Esophagus mucosa (tissue), 1 donor: ENCODE measurements around the gene SLC6A11. TPM values are rescaled to one million over a fixed set of nuclear protein-coding genes. Genes with fewer than 3 reads are reported as not detected.

ENCODE experiments used
- ATAC-seq: fragments of 200-7000 bp; cut with Tn5 transposase; one replicate; pipeline ENCODE4 v1.9.1; 2020
- total RNA-seq: library from RNA; stranded (reverse); gene quantifications from one replicate; pipeline ENCODE4 v1.2.4, GENCODE V29; 2023
- donor health status: DM: yes; HTN: yes; CAD: no.

The SLC6A11 gene
- total RNA-seq, 1 donor from 2014 or later: 7.8 TPM

DNA sequence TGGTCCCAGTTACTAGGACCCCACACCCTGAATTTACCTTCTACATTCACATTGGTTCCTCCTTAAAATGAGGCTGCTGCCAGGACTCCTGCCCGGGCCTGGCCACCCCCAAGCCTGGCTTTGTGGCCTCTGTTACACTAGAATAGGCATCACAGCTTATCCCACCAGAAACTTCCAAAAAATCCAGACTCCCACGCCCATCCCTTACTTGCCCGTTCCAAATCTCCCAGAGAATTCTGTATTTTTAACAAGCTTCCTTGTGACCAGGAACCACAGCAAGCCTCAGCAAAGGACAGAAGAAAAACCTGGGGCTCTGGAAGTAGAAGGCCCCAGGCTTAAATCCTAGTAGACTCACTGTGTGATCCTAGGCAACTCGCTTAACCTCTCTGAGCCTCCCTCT is 140.5 kb downstream of the SLC6A11 start:
- ATAC-seq: no peak

DNA sequence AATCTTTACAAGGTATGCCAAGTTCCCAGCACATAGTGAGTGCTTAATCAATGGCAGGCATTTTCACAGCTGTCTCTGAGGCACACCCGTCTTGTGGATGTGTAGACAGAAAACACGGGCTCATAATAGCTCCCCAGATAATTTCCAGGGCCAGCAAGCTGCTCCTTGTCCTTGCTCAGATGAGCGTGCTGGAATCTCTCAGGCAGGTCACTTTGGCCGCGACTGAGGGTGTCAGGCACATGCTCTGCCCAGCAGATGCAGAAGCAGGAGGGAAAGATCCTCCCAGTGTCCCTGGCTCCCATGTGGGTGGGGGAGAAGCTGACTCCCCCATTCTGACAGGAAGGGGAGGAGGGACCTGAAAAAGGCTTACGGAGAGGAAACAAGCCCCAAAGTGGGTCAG is 141.0 kb downstream of the SLC6A11 start:
- no peak for ATAC-seq

DNA sequence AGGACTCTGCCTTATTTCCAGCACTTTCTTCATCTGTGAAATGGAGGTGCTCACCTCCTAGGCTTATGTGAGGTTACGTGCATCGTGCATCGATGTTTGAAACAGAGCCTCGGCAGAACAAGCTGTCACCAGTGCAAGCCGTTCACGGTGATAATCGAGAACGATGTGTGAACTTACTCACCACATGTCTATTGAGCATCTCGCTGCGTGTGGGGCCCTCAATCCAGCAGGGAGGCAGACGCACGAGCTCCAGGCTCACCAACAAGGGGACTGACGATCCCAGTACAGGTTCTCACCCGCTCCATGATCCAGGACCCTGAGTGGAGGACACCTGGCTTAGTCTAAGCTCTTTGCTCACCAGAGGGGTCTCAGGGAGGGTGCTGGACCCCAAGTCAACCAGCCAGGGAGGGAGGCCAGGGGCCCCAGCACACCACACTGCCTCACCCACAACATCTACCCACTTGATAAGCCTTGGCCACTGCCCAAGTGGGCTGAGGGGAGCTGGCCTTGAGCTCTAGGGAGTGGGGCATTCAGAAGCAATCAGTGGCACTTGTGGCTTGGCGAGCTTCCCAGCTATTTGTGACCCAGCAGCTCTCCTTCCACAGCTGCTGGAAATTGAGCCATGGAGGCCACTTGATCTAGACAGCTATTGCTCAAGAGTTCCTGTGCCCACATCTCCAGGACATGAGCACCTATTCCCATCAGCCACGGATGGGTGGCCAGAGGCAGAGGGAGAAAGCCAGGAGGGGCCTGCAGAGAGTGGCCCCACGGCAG is 142.1 kb downstream of the SLC6A11 start:
- no peak for ATAC-seq

DNA sequence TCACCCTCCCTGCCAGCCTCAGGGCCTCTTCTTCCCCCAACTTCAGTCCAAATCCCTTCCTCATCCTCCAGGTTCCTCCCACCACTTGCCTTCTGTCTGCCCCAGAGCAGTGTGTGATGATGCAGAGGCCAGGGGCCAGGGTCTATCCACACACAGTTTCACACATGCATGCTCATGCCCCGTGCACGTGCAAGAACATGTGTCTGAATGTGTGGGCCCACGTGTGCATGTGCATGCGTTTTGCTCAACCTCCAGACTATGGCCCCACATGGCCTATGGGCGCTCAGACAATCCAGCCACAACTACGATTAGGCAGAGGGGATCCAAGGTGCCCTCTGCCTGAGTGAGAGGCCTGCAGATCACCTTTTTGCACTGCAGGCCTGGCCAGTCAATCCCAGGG is 144.2 kb downstream of the SLC6A11 start:
- ATAC-seq: no peak

GRCh38 chr3:10961921-10962320 is 145.9 kb downstream of the SLC6A11 start:
- ATAC-seq: no peak

- ATAC-seq: no peak
Measured at GRCh38 chr3:10962481-10963036, 146.5 kb downstream of the SLC6A11 start.

DNA sequence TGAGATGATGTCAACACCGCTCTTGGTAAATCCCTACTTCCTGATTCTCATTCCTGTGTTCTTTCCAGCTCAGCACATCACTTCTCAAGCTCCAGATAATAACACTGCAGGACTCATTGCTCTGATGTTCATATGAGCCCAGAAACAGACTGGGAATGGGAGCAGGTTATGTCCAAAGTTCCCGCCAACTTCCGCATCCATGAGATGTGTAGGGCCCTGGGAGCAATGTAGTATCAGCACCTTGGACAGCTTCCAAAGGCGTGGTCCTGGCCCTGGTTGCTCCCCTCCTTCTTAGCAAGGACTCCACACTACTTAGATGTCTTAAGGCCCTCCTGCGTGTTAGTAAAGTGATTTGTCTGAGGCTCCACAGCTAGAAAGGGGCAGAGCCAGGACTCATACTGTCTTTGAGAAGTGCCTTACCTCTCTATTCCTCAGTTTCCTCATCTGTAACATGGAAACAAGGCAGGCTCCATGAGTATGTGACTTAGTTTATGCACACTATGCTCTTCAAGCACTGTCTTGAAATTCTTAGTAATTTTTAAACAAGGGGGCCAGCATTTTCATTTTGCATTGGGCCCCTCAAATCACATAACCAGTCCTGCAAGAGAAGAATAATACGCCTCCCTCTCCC is 148.6 kb downstream of the SLC6A11 start:
- ATAC-seq: peak; percentile 35

DNA sequence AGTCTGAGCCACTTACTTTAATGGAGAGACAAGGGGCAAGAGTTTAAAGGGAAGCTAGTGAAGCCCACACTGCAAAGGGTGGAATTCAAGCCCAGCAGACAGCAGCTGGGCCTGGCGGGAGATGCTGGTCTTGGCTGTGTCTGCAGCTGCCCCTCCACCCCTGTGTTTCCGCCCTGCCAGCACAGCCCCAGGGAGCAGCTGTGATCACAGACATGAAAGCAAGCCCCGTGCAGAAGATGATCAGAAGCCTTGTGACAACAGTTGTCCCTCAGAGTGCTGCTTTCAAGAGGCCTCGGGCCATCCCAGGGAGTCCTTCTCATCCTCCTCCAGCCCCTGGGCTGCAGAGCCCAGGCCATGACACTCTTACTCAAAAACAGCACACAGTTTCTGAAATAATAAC is 152.4 kb downstream of the SLC6A11 start:
- no peak for ATAC-seq

GRCh38 chr3:10970306-10970960 is 154.4 kb downstream of the SLC6A11 start:
- no peak for ATAC-seq

- ATAC-seq: no peak
Measured at GRCh38 chr3:10972072-10972782, 156.2 kb downstream of the SLC6A11 start.

- no peak for ATAC-seq
Measured at GRCh38 chr3:10973046-10973595, 157.1 kb downstream of the SLC6A11 start.

DNA sequence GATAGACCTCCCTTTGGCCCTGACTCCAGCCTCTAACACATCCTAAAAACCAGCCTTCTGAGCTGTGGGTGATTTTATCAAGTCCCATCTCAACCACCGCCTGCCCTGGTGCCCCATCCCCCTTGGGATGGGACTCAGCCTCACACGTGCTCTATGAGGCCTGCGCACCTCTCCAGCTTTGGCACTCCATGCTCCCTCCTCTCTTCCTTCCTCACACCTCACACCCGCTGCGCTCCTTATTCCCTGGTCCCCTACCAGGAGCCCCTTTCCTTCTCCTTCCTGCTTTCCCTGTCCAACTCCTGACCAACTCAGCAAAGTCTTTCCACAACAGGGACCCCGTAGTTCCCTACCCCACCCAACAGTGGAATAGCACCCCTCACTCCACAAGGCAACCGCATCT is 158.1 kb downstream of the SLC6A11 start:
- ATAC-seq: no peak

GRCh38 chr3:10974746-10975375 is 158.8 kb downstream of the SLC6A11 start:
- ATAC-seq: no peak

DNA sequence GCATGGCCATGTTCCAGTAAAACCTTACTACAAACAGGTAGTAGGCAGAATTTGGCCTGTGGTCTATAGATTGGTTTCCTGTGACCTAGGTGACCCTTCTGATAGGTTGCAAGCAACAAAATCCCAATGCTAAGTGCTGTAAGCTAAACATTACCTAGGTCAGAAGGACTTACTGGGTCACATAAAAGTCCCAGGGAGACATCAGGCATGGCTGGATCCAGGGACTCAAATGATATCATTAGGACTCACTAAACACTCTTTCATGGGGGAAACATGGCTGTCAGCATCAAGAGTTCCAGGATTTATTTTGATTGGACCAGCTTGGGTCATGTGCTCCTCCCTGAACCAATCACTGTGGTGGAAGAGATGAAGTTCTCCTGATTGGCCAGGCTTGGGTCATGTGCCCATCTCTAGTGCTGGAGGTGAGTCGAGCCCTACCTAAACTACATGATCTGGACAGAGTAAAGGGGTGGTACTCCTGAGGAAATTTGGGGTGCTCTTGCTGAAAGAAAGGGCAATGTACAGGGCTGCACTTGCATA is 159.7 kb downstream of the SLC6A11 start:
- no peak for ATAC-seq

- no peak for ATAC-seq
Measured at GRCh38 chr3:10976770-10977169, 160.7 kb downstream of the SLC6A11 start.

DNA sequence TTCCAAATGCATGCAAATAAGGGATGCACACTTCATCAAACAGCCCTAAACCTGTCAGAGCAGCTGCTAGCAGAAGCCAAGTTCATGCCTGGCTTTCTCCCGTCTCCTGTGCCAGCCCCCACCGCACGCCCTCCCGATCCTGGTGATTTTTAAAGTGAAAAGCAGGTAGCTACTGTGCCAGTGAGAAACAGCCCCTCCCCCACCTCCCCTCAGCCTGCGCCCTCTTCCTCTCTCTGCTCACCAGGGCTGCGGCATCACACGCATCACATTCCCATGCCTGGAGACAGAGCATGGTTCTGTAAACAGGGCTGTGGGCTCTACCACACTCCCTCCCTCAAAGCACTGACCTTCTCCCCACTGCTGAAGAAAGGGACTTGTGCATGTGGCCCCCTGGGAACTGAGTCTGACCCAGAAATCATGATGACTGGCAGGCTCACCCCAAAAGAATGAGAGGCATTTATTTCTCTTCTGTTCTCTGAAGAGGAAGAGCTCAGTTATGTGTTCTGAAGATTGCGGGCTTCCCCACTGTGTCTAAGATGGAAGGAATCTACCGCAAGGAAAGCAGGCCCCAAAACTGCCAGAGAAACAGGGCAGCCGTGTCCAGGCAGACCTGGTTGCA is 162.0 kb downstream of the SLC6A11 start:
- ATAC-seq: no peak

- ATAC-seq: no peak
Measured at GRCh38 chr3:10978956-10979355, 162.9 kb downstream of the SLC6A11 start.

DNA sequence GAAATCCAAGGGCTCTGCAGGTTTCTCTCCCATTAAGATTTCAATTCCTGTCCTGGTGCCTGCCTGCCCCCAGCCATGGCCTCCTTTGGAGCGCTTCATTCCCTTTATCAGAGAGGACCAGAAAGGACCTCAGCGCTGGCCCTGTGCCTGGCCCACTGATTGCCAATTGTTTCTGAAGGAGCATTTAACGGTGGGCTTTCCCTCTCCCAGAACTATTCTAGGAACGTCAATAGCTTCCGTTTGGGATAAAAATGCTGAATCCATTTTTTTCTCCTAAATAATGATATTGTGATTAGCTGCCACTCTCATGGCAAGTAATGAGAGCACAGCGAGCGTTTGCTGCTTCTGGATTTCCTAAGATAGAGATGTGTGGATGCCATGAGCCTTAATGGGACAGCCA is 164.3 kb downstream of the SLC6A11 start:
- no peak for ATAC-seq

GRCh38 chr3:10981031-10981430 is 165.0 kb downstream of the SLC6A11 start:
- no peak for ATAC-seq

- ATAC-seq: no peak
Measured at GRCh38 chr3:10981961-10982360, 165.9 kb downstream of the SLC6A11 start.

GRCh38 chr3:10982782-10983181 is 166.8 kb downstream of the SLC6A11 start:
- ATAC-seq: peak; percentile 79
